Epithelial cell of prostate (primary cell): Measurements from ENCODE around the gene SF3B6.
A peak's percentile ranks its signal among the peaks of the same experiment; 100 is the strongest.
"Not testable (repeated sequence)": the region's sequence is repeated elsewhere in the genome, so short reads cannot be mapped to it uniquely, and the experiment has no call there.

Experiments used
- DNase-seq: peaks from one replicate; pipeline ENCODE4 v3.0.0-alpha.2; 2011; ENCODE audit warnings: low read depth, low spot score
- H3K27ac ChIP-seq: fragments of 450-650 bp; 2 replicates; pipeline ENCODE4 v1.5.1; 2017; ENCODE audit warnings: mild to moderate bottlenecking

Gene SF3B6, protein sequence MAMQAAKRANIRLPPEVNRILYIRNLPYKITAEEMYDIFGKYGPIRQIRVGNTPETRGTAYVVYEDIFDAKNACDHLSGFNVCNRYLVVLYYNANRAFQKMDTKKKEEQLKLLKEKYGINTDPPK

GRCh38 chr2:24075915-24076848 lies at the start of gene SF3B6:
Gene SF3B6, minus strand, starts transcription at chr2:24076326. Its CDS starts 97 bp downstream, at chr2:24076229.
- peak; percentile 96 for DNase-seq

DNA sequence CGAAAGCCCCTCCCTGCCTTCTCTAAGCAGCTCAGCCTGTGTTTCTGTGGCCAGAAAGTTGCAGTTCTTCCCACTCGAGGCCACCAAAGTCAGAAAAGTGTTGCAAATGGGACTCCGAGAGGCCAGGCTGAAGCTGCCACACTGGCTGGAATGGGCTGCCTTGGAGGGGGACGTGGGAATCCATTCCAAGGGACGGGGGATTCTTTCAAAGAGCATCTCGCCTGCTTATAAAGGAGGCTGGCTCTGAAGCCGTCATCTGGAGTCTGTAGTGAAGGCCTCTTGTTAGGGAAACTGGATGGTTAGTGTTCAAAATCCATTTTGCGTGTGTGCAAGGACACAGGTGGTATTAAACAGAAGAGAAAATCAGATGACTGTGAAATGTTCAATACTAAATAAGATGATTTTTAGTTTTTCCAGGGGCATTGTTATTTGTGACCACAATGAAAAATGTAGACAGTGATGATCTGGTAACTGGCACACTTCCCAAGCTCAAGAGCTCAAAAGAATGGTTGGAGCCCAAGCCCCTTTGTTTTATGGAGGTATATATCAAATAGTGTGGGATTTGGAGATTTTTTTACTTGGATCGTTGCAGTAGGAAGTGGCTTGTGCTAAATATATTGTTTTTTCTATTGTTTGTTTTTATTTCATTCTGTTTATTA lies 47.9 kb upstream of the SF3B6 start:
- DNase-seq, result no peak
- H3K27ac ChIP-seq, result peak overlapping the region; percentile 64

More at GRCh38 chr2:24075915-24076848, at the start of gene SF3B6:
- H3K27ac ChIP-seq, result peak within 1 kb of the TSS; percentile 97

GRCh38 chr2:24123195-24123921 lies 47.2 kb upstream of the SF3B6 start, which contains the start of the genes FAM228B and PFN4:
Gene FAM228B, plus strand, starts transcription at chr2:24123469. Its CDS starts 893 bp downstream, at chr2:24124362.
Gene PFN4, minus strand, starts transcription at chr2:24123334. Its CDS starts 799 bp downstream, at chr2:24122535.
- H3K27ac ChIP-seq, result peak within 1 kb of the TSS; percentile 64
- no peak for DNase-seq

GRCh38 chr2:24122366-24123194 lies 46.5 kb upstream of the SF3B6 start:
- peak overlapping the region; percentile 64 for H3K27ac ChIP-seq
- no peak for DNase-seq

- no peak for DNase-seq
- no peak overlapping the region for H3K27ac ChIP-seq
Measured at GRCh38 chr2:24121469-24121868, 45.3 kb upstream of the SF3B6 start.

DNA sequence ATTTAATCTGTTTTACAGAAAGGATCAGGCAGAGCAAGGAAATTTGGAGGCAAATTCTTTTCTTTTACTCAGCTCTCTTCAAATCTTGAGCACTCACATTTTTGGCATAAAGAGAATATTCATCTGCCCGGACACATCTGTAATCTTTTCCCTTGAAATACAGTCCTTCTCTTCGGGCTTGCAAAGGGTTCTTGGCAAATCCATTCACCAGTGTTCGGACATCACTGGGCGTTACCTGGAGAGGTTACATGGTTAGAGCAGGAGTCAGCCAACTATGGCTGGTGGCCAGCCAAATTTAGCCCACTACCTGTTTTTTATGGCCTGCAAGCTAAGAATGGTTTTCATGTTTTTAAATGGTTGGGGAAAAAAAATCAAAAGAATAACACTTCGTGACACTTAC lies 44.9 kb upstream of the SF3B6 start:
- DNase-seq, result no peak
- no peak overlapping the region for H3K27ac ChIP-seq

DNA sequence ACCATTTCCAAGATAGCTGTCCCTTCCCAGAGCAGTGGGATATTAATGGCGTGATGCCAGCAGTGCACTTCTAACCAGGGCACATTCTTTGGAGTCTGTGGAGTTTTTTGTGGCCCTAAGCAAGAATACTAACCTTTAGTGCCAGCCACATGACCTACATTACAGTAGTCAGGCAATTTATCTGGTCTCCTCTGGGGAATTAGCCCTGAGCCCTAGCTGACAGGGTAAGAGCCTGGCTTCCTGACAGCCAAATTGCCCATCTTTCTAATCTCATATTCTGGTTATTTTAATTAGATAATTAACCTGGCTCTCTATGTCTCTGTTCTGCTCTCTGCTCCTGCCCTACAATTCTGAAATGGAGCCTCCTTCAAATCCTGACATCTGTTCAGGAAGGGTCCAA lies 41.8 kb upstream of the SF3B6 start:
- no peak for DNase-seq
- H3K27ac ChIP-seq, result peak overlapping the region; percentile 30

- peak overlapping the region; percentile 59 for H3K27ac ChIP-seq
- no peak for DNase-seq
Measured at GRCh38 chr2:24115057-24115456, 38.9 kb upstream of the SF3B6 start.

- peak overlapping the region; percentile 72 for H3K27ac ChIP-seq
- no peak for DNase-seq
Measured at GRCh38 chr2:24111407-24111901, 35.3 kb upstream of the SF3B6 start.

DNA sequence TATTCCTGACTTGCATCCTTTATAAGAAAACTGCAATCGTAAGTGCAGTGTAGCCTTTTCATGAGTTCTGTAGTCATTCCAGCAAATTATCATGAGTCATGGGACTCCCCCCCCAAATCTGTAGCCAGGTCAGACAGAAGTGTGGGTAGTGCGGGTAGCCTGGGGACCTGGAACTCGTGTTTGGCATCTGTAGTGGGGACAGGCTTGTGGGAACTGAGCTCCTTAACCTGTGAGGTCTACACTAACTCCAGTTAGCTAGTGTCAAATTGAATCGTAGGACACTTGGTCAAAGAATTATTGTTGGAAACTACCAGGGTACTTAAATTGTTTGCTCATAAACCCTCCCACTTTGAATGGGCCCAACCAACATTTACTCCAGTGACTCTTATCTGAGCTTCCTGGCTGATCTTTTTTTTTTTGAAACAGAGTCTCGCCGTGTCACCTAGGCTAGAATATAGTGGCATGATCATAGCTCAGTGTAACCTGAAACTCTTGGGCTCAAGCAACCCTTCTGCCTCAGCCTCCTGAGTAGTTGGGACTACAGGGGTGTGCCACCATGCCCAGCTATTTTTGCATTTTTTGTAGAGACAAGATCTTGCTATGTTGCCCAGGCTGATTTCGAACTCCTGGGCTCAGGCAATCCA lies 34.7 kb upstream of the SF3B6 start:
- peak overlapping the region; percentile 72 for H3K27ac ChIP-seq
- DNase-seq, result no peak

DNA sequence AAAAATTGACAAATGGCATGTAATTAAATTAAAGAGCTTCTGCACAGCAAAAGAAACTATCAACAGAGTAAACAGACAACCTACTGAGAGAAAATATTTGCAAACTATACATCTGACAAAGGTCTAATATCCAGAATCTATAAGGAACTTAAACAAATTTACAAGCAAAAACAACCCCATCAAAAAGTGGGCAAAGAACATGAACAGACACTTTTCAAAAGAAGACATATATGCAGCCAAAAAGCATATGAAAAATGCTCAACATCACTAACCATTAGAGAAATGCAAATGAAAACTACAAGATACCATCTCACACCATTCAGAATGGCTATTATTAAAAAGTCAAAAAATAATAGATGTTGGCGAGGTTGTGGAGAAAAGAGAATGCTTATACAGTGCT lies 33.3 kb upstream of the SF3B6 start:
- H3K27ac ChIP-seq, result peak overlapping the region; percentile 44
- DNase-seq, result not testable (repeated sequence)

- DNase-seq, result no peak
- no peak overlapping the region for H3K27ac ChIP-seq
Measured at GRCh38 chr2:24107336-24107735, 31.2 kb upstream of the SF3B6 start.

GRCh38 chr2:24106786-24107185 lies 30.7 kb upstream of the SF3B6 start:
- H3K27ac ChIP-seq, result no peak overlapping the region

DNA sequence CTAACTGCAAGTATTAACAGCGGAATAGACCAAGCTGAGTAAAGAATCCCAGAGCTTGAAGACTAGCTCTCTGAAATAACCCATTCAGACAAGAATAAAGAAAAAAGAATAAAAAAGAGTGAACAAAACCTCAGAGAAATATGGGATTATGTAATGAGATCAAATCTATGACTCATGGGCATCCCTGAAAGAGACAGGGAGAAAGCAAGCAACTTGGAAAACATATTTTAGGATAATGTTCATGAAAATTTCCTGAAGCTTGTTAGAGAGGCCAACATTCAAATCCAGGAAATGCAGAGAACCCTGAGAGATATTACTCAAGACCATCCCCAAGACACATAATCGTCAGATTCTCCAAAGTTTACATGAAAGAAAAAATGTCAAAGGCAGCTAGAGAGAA lies 29.7 kb upstream of the SF3B6 start:
- no peak for DNase-seq
- H3K27ac ChIP-seq, result no peak overlapping the region

More at GRCh38 chr2:24106786-24107185, 30.7 kb upstream of the SF3B6 start:
- DNase-seq, result no peak

GRCh38 chr2:24104906-24105305 lies 28.8 kb upstream of the SF3B6 start:
- no peak for DNase-seq
- H3K27ac ChIP-seq, result no peak overlapping the region

DNA sequence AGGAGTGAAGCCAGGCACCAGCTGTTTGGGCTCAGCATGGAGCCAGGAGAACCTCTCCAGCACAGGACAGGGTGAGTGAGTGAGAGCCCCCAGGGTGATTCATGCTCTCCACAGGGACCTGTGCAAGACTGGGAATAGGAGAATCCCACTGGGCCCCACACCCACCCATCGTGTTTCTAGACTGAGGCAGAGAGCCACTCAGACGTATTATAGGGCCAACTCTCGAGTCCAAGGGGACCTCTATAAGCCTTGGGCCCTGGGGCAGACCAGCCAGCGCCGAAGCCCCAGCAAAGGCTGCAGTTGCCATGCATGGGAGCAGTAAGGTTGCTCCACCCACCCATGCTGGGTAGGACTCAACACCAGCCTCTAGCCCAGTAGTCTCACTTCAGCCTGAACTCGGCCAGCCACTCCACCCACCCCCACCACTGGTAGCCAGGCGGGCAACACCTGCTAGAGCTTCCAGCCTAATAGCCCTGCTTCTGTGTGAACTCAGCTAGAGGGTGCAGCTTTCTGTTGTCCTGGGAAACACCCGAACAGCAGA lies 28.1 kb upstream of the SF3B6 start:
- H3K27ac ChIP-seq, result no peak overlapping the region
- no peak for DNase-seq

DNA sequence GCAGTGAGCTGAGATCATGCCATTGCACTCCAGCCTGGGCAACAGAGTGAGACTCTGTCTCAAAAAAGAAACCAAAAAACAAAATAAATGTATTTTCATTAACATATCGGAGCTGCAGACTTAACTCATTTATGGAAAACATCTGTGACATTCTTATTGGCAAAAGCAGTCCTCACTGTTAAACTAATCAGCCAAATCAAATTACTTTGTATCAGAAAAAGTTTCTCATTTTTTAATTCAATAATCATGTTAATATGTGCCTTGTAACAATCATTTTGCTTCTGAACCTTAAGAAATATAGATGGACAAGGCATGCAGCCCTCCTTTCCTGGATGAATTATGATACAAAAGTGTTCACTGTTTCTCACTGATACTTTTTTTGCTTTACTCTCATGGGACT lies 26.6 kb upstream of the SF3B6 start:
- DNase-seq, result no peak
- H3K27ac ChIP-seq, result no peak overlapping the region

DNA sequence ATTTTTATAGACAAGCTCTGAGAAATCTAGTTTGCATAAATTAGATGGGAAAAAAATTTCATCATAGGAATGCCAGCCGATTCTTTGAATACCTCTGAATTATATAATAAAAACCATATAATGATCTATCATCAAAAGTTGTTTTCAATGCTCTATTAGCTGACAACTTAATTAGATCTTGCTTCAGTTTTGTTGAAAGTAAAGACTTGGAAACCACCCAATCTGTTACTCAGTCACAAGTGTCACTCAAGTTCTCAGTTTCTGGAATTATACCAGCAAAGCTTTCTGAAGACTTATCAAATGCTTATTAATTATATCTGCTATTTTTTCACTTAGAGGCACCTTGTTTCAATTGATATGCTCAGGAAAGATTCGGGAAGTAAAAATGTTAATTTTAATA lies 25.9 kb upstream of the SF3B6 start:
- H3K27ac ChIP-seq, result no peak overlapping the region
- DNase-seq, result no peak
